Keratinocyte (primary cell): ENCODE results near the gene PGM2L1. TPM values are rescaled to one million over a fixed set of nuclear protein-coding genes. Genes with fewer than 3 reads are reported as not detected.

Experiments
- DNase-seq: peaks from one replicate; pipeline ENCODE4 v3.0.0-alpha.2; 2011; ENCODE audit warnings: low read depth, missing footprints, low spot score
- FAIRE-seq: peaks from 2 replicates; lab custom pipeline; 2011; peaks lifted over from hg19 to GRCh38; lab: Jason Lieb, UNC
- H2AFZ ChIP-seq: 2 replicates; pipeline ENCODE4 v1.6.0; 2012; ENCODE audit warnings: low read length, control low read depth, inconsistent platforms; ENCODE audit not compliant: control insufficient read depth
- H3K27ac ChIP-seq: 2 replicates; pipeline ENCODE4 v1.5.1; 2011; ENCODE audit warnings: low read length; ENCODE audit not compliant: control insufficient read depth, insufficient read depth
- H3K27me3 ChIP-seq: 3 replicates; pipeline ENCODE4 v1.6.0; 2011; ENCODE audit warnings: low read length; ENCODE audit not compliant: control insufficient read depth, insufficient read depth; ENCODE audit errors: extremely low read depth
- H3K36me3 ChIP-seq, 2 experiments: 2 replicates in 1 of 2; 3 replicates in 1 of 2; pipeline ENCODE4 v1.5.1; 2011; ENCODE audit warnings: low read length in 2 of 2, mild to moderate bottlenecking in 1 of 2; ENCODE audit not compliant: control insufficient read depth in 2 of 2, insufficient read depth in 2 of 2; ENCODE audit errors: extremely low read depth in 1 of 2
- H3K4me1 ChIP-seq: 3 replicates; pipeline ENCODE4 v1.5.1; 2011; ENCODE audit warnings: low read length; ENCODE audit not compliant: control insufficient read depth, insufficient read depth; ENCODE audit errors: extremely low read depth
- H3K4me2 ChIP-seq: 3 replicates; pipeline ENCODE4 v1.6.0; 2011; ENCODE audit warnings: low read depth, low read length; ENCODE audit not compliant: control insufficient read depth, insufficient read depth; ENCODE audit errors: extremely low read depth
- H3K4me3 ChIP-seq, 3 experiments: fragments of 200-600 bp in 1 of 3; sonication (generic) in 1 of 3; 2 replicates in 2 of 3; 3 replicates in 1 of 3; pipeline ENCODE4 v1.5.1; 2011 to 2016; ENCODE audit warnings: low read length in 3 of 3, mild to moderate bottlenecking in 3 of 3, control low read depth in 2 of 3, inconsistent platforms in 1 of 3, low read depth in 1 of 3, mixed read lengths in 1 of 3, mixed run types in 1 of 3, moderate library complexity in 1 of 3; ENCODE audit not compliant: control insufficient read depth in 2 of 3, insufficient read depth in 2 of 3; ENCODE audit errors: extremely low read depth in 1 of 3
- H3K79me2 ChIP-seq: 2 replicates; pipeline ENCODE4 v1.6.0; 2012; ENCODE audit warnings: low read length; ENCODE audit not compliant: control insufficient read depth, insufficient read depth
- H3K9ac ChIP-seq: 3 replicates; pipeline ENCODE4 v1.6.0; 2011; ENCODE audit warnings: low read length; ENCODE audit not compliant: control insufficient read depth, insufficient read depth; ENCODE audit errors: extremely low read depth
- H3K9me1 ChIP-seq: 3 replicates; pipeline ENCODE4 v1.6.0; 2011; ENCODE audit warnings: low read length; ENCODE audit not compliant: control insufficient read depth, insufficient read depth; ENCODE audit errors: extremely low read depth
- H3K9me3 ChIP-seq: 2 replicates; pipeline ENCODE4 v1.5.1; 2012; ENCODE audit warnings: low read depth, low read length; ENCODE audit not compliant: control insufficient read depth
- H4K20me1 ChIP-seq: 3 replicates; pipeline ENCODE4 v1.6.0; 2011; ENCODE audit warnings: low read length; ENCODE audit not compliant: control insufficient read depth, insufficient read depth; ENCODE audit errors: extremely low read depth
- EZH2 ChIP-seq: IDR thresholded peaks from one replicate; pipeline ENCODE4 v1.6.1; 2012; ENCODE audit warnings: inconsistent platforms, mild to moderate bottlenecking, low read length, moderate library complexity
- dilution Hi-C: fragments of 300-500 bp; cut with MboI; formaldehyde crosslinking; loops from one replicate; pipeline ENCODE4 v1.7.0; 2020; ENCODE audit warnings: low sequenced_read_pairs; ENCODE audit not compliant: extremely low pct_ligation_motif_present
- polyA plus RNA-seq, 5 experiments: library from polyadenylated mRNA; depleted of rRNA in 3 of 5; stranded (reverse) in 3 of 5; stranded (forward) in 1 of 5; unstranded in 1 of 5; fragments of >200 nt; gene quantifications; 1 replicate in 1 of 5; 2 replicates in 3 of 5; 3 replicates in 1 of 5; pipeline versions ENCODE4 v1.2.1 to v1.2.3, GENCODE V29; 2011 to 2012; ENCODE audit warnings: missing spikeins in 2 of 5, low read depth in 1 of 5, low replicate concordance in 1 of 5
- TF ChIP-seq, protein P1 (sequence below), 3 experiments: IDR thresholded peaks in 1 of 3; conservative IDR thresholded peaks in 1 of 3; optimal IDR thresholded peaks in 1 of 3; 2 replicates in 2 of 3; 3 replicates in 1 of 3; pipeline versions ENCODE3 to v1.5.1; 2011; ENCODE audit warnings: low read length in 3 of 3, mild to moderate bottlenecking in 3 of 3, moderate library complexity in 2 of 3, control low read depth in 1 of 3, inconsistent platforms in 1 of 3; ENCODE audit not compliant: insufficient read depth in 2 of 3; ENCODE audit errors: extremely low read depth in 1 of 3

Gene PGM2L1
- polyA plus RNA-seq, 1 donor (not counting 4 experiments of a cell fraction or from before 2014, with no cell fraction given): 3.1 TPM

DNA sequence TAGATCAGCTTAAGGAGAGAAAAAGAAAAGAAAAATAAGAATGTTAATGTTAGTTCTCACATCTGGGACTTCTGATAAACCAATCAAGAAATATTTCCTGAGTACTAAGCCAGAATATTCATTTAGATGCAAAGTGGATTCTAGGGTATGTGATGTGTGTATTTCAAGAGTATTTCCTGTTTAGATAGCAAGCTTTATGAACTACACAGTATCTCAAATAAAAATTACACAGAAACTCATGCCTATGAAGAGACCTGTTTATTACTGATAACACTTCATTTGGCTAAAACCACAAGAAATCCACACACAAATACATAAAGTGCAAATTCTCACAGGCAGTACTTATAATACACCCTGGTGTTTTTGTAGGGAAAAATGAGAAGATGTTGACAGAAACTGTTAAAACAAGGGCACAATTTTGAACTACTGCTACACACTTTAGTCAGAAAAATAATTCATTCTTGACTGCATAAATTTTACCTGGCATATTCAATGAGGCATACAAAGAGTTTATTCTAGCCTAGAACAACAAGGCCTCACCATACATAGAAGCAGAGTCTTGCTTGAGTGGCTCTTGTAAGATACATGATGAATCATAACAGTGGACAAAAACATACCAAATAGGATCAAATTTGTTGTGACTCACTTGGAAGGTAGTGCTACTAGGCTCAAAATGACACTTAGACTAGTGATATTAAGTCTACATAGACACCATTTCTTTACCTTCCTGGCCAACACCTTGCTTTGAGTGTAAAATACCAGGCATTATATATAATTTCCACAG lies 68.0 kb downstream of the PGM2L1 start:
- no peak for TF ChIP-seq EZH2
- TF ChIP-seq, protein P1, sequence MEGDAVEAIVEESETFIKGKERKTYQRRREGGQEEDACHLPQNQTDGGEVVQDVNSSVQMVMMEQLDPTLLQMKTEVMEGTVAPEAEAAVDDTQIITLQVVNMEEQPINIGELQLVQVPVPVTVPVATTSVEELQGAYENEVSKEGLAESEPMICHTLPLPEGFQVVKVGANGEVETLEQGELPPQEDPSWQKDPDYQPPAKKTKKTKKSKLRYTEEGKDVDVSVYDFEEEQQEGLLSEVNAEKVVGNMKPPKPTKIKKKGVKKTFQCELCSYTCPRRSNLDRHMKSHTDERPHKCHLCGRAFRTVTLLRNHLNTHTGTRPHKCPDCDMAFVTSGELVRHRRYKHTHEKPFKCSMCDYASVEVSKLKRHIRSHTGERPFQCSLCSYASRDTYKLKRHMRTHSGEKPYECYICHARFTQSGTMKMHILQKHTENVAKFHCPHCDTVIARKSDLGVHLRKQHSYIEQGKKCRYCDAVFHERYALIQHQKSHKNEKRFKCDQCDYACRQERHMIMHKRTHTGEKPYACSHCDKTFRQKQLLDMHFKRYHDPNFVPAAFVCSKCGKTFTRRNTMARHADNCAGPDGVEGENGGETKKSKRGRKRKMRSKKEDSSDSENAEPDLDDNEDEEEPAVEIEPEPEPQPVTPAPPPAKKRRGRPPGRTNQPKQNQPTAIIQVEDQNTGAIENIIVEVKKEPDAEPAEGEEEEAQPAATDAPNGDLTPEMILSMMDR (optimal IDR thresholded peaks at IDR 0.05 in 1 of 3, IDR thresholded peaks at IDR 0.05 in 1 of 3, conservative IDR thresholded peaks at IDR 0.05 in 1 of 3; ENCODE audit: extremely low read depth in 1 of 3, insufficient read depth in 2 of 3, low read length in 3 of 3): no peak
- DNase-seq (no peak), FAIRE-seq (no peak)
- no peak overlapping the region for H2AFZ ChIP-seq
- dilution Hi-C loops: no loop called here
- H3K9me1 ChIP-seq: no peaks in the 10 kb centered on the region
- no peak overlapping the region for H3K27ac ChIP-seq
- no peaks in the 10 kb centered on the region for H4K20me1 ChIP-seq
- no peaks in the 10 kb centered on the region for H3K27me3 ChIP-seq
- no peaks in the 10 kb centered on the region for H3K9me3 ChIP-seq
- peaks cover 3% of the 10 kb centered on the region for H3K4me1 ChIP-seq
- H3K36me3 ChIP-seq: no peaks in the 10 kb centered on the region
- no peaks in the 10 kb centered on the region for H3K79me2 ChIP-seq
- H3K9ac ChIP-seq: no peak overlapping the region
- H3K4me3 ChIP-seq: no peak overlapping the region
- no peak overlapping the region for H3K4me2 ChIP-seq

DNA sequence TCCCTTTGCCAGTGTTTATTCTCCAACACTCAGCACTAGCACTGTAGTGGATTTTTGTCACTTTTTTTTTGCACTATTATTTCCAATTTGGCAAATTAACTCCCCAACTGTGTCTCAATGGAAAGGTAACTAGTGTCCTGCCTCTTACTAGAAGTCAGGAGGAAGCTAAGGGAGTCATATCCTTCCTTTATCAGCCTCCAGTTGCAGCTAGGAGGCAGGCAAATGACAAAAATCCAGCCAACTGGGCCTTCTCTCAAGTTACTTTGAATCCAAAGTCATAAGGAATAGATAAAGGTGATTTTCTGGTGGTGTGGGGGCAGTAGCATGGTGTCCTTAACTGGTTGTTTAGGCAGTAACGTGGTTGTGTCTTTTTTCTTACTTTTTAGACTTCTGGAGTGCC lies 71.2 kb downstream of the PGM2L1 start:
- Histone ChIP-seq H3K36me3 (no peaks in the 10 kb centered on the region), H3K9me3 (no peaks in the 10 kb centered on the region), H3K4me3 (no peak overlapping the region), H3K79me2 (no peaks in the 10 kb centered on the region), H3K27ac (no peak overlapping the region), H3K9me1 (no peaks in the 10 kb centered on the region), H3K9ac (no peak overlapping the region), H3K4me1 (peaks cover 3% of the 10 kb centered on the region), H4K20me1 (no peaks in the 10 kb centered on the region), H2AFZ (no peak overlapping the region), H3K27me3 (no peaks in the 10 kb centered on the region), H3K4me2 (no peak overlapping the region)
- FAIRE-seq (no peak), DNase-seq (no peak)
- TF ChIP-seq EZH2: no peak
- TF ChIP-seq, protein P1 (optimal IDR thresholded peaks at IDR 0.05 in 1 of 3, IDR thresholded peaks at IDR 0.05 in 1 of 3, conservative IDR thresholded peaks at IDR 0.05 in 1 of 3; ENCODE audit: extremely low read depth in 1 of 3, insufficient read depth in 2 of 3, low read length in 3 of 3): no peak
- dilution Hi-C loops: no loop called here
